H1 (cell line): Measurements from ENCODE around the gene PIP5K1B.

Experiments used
- EZH2 ChIP-seq: fragments of 200-600 bp; sonication (generic); IDR thresholded peaks from 2 replicates; pipeline ENCODE4 v1.7.1; 2012; ENCODE audit warnings: low read depth, mild to moderate bottlenecking, moderate library complexity, low read length, inconsistent platforms; ENCODE audit not compliant: severe bottlenecking
- FOSL1 ChIP-seq: IDR thresholded peaks from 2 replicates; pipeline ENCODE4 v1.6.1; 2011; ENCODE audit warnings: mild to moderate bottlenecking, low read depth, low read length, moderate library complexity; ENCODE audit not compliant: insufficient read depth
- JUN ChIP-seq: IDR thresholded peaks from 2 replicates; pipeline ENCODE4 v1.6.1; 2011; ENCODE audit warnings: low read depth, mild to moderate bottlenecking, improper control_type of control experiment, low read length
- MAX ChIP-seq: IDR thresholded peaks from 2 replicates; pipeline ENCODE4 v1.6.1; 2012; ENCODE audit warnings: inconsistent platforms
- POLR2A ChIP-seq, 2 experiments: IDR thresholded peaks; 1 replicate in 1 of 2; 2 replicates in 1 of 2; pipeline ENCODE4 v1.6.1; 2011; ENCODE audit warnings: low read depth in 2 of 2, low read length in 2 of 2, mild to moderate bottlenecking in 2 of 2; ENCODE audit errors: control extremely low read depth in 1 of 2
- POLR2AphosphoS5 ChIP-seq: IDR thresholded peaks from 2 replicates; pipeline ENCODE4 v1.6.1; 2011; ENCODE audit warnings: low read depth, low read length
- RAD21 ChIP-seq, 2 experiments: IDR thresholded peaks in 1 of 2; conservative IDR thresholded peaks in 1 of 2; 2 replicates each; pipeline ENCODE4 v1.6.1; 2011; ENCODE audit warnings: low read depth in 2 of 2, low read length in 2 of 2, improper control_type of control experiment in 1 of 2, inconsistent platforms in 1 of 2, mild to moderate bottlenecking in 1 of 2, moderate library complexity in 1 of 2
- TF ChIP-seq, protein P1 (sequence below): IDR thresholded peaks from 2 replicates; pipeline ENCODE4 v1.6.1; 2011; ENCODE audit warnings: low read length, improper control_type of control experiment
- TF ChIP-seq, protein P2 (sequence below), 3 experiments: IDR thresholded peaks; 1 replicate in 2 of 3; 2 replicates in 1 of 3; pipeline versions ENCODE4 v1.5.1 to v1.6.1; 2011; ENCODE audit warnings: low read length in 3 of 3, mild to moderate bottlenecking in 3 of 3, inconsistent platforms in 2 of 3, low read depth in 1 of 3, moderate library complexity in 1 of 3; ENCODE audit not compliant: insufficient read depth in 1 of 3; ENCODE audit errors: control extremely low read depth in 1 of 3

- TF ChIP-seq, protein P1, sequence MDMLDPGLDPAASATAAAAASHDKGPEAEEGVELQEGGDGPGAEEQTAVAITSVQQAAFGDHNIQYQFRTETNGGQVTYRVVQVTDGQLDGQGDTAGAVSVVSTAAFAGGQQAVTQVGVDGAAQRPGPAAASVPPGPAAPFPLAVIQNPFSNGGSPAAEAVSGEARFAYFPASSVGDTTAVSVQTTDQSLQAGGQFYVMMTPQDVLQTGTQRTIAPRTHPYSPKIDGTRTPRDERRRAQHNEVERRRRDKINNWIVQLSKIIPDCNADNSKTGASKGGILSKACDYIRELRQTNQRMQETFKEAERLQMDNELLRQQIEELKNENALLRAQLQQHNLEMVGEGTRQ, result no peak
- TF ChIP-seq POLR2A (IDR thresholded peaks at IDR 0.05; ENCODE audit: control extremely low read depth in 1 of 2, low read depth in 2 of 2, low read length in 2 of 2) (no peak), POLR2AphosphoS5 (no peak), RAD21 (IDR thresholded peaks at IDR 0.05 in 1 of 2, conservative IDR thresholded peaks at IDR 0.05 in 1 of 2; ENCODE audit: low read depth in 2 of 2, low read length in 2 of 2) (no peak), FOSL1 (no peak), EZH2 (no peak), JUN (no peak), MAX (no peak)
- TF ChIP-seq, protein P2, sequence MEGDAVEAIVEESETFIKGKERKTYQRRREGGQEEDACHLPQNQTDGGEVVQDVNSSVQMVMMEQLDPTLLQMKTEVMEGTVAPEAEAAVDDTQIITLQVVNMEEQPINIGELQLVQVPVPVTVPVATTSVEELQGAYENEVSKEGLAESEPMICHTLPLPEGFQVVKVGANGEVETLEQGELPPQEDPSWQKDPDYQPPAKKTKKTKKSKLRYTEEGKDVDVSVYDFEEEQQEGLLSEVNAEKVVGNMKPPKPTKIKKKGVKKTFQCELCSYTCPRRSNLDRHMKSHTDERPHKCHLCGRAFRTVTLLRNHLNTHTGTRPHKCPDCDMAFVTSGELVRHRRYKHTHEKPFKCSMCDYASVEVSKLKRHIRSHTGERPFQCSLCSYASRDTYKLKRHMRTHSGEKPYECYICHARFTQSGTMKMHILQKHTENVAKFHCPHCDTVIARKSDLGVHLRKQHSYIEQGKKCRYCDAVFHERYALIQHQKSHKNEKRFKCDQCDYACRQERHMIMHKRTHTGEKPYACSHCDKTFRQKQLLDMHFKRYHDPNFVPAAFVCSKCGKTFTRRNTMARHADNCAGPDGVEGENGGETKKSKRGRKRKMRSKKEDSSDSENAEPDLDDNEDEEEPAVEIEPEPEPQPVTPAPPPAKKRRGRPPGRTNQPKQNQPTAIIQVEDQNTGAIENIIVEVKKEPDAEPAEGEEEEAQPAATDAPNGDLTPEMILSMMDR (IDR thresholded peaks at IDR 0.05; ENCODE audit: control extremely low read depth in 1 of 3, insufficient read depth in 1 of 3, low read depth in 1 of 3, low read length in 3 of 3), result no peak
Observed at GRCh38 chr9:69012696-69013381, 307.8 kb downstream of the PIP5K1B start.
